SK-N-SH treated with all-trans-retinoic acid at 6 μM for 48 hours (cell line): ENCODE results near the gene EEF2KMT.
"Not testable (repeated sequence)": the region's sequence is repeated elsewhere in the genome, so short reads cannot be mapped to it uniquely, and the experiment has no call there.

ENCODE experiments used
- SNAI2 ChIP-seq: fragments of 250-450 bp; sonication (Bioruptor Pico); IDR thresholded peaks from 2 replicates; pipeline ENCODE4 v1.5.0; 2020; ENCODE audit warnings: mild to moderate bottlenecking, moderate library complexity
- ZC3H10 ChIP-seq: fragments of 250-450 bp; sonication (Bioruptor Pico); IDR thresholded peaks from 2 replicates; pipeline ENCODE4 v1.5.1; 2021; ENCODE audit warnings: mild to moderate bottlenecking, moderate library complexity
- ZFP3 ChIP-seq: fragments of 250-450 bp; sonication (Bioruptor Pico); IDR thresholded peaks from 2 replicates; pipeline ENCODE4 v1.5.0; 2020; ENCODE audit warnings: mild to moderate bottlenecking, moderate library complexity
- ZFP30 ChIP-seq: fragments of 450-650 bp; formaldehyde crosslinking; IDR thresholded peaks from 2 replicates; pipeline ENCODE4 v1.5.0; 2022; ENCODE audit warnings: mild to moderate bottlenecking, moderate library complexity
- ZNF565 ChIP-seq: fragments of 450-650 bp; formaldehyde crosslinking; conservative IDR thresholded peaks from 2 replicates; pipeline ENCODE4 v1.5.0; 2020; ENCODE audit warnings: low read depth, mild to moderate bottlenecking, moderate library complexity

DNA sequence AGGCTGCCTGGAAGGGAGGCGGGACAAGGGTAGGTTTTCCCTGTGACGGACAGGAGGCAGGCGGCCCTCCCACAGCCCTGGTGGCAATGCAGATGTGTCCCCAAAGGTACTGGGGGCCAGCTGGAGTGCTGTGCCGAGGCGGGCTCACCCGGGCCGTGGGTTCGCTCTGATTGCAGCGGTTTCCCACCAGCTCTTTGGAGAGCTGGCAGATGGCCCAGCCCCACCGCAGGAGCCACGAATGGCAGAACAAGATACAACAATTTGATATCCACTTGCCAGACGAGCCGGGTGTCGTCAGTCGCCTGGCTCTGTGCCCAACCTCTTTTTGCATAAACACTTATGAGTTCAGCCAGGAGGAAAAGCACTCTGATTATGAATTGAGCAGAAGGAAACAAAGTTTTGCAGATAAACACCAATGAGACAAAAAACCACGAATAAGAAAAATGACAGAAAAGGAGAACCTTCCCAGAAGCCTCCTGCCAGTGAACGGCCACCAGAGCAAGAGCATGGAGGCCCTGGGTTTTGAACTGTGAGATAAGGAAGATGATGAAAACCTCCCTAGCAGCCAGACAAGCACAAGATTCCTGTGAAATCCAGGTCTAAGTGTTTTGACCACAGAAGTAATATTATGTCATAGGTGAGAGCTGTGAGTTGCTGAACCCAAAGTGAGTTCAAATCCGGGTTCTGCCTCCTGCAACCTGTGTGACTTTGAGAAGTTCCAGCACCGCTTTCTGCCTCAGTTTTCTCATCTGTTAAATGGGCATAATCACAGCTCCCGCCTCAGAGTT, 19.9 kb upstream of the EEF2KMT start:
- not testable (repeated sequence) for TF ChIP-seq ZFP3 (CRISPR knock-in tag); SNAI2; ZC3H10; ZFP30; ZNF565 (CRISPR knock-in tag)
